T47D (cell line): ENCODE results near the gene FOXB1.

Source experiments
- DNase-seq, 2 experiments: peaks; one replicate each; pipeline versions ENCODE4 v3.0.0 to v3.0.0-alpha.2; 2011 to 2012; ENCODE audit warnings: low read depth in 1 of 2, low spot score in 1 of 2
- JUND ChIP-seq: IDR thresholded peaks from 2 replicates; pipeline ENCODE4 v1.6.1; 2012; ENCODE audit warnings: low read depth
- in situ Hi-C: cut with HindIII; loops from 2 replicates; pipeline ENCODE4 v1.10.0; 2016; ENCODE audit warnings: low sequenced_read_pairs, low pct_unique_long_range_greater_than_20kb

Gene FOXB1

DNA sequence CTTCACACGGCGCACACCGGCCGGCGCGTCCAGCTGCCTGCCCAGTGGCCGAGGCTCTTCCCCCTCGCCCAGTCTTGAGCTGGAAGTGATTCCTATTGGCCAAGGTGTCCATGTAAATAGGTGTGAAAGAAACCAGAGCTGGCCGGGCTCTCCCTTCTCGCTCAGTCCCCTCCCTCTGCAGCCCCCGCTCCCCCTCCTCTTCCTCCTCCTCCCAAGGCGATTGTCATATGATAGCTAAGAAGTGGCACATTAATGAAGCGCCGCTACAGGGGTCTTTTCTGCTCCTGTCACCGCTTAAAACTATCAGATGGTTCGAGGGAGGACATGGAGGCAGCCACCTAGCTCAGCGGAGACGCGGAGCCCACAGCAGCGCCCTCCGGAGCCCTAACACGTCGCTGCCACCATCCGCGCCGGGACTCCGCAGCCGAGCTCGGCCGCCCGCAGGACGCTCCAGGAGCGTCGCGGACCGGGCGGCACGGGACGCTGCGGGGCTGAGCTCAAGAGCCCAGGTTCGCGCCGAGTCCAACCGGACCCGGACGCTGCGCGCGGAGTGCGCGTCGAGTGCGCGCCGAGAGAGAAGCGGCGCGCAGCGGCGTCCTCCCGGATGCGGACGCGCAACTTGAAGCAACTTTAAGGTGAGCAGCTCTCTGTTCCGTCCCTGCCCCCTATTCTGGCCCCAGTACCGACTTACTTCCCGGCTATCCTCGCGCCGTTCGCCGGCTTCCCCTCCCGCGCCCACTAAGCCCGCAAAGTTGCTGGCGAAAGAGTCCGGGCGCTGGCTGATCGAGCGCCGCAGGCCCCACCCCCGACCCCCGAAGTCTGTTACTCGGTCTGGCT is at the start of gene FOXB1:
TSS of gene FOXB1 (plus strand) at position 303 of the 837 bp plus-strand sequence. CDS start 653 bp downstream, outside the sequence.
- DNase-seq = peak in 1 of 2 experiments; percentile 9
- in situ Hi-C loops = no loop called here
- TF ChIP-seq JUND = no peak

DNA sequence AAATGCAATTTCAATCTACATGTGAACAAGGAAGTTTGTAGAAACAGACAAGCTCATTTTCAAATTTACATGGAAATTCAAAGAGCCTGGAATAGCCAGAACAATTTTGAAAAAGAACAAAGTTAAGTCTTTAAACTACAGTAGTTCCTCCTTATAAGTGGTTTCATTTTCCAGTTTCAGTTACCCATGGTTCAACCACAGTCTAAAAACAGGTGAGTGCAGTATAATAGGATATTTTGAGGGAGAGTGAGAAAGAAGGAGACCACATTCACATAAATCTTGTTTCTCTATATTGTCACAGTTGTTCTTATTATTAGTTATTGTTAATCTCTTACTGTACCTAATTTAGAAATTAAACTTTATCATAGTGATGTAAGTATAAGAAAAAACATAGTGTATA is 45.8 kb upstream of the FOXB1 start:
- no peak for DNase-seq
- in situ Hi-C loops = no loop called here
- TF ChIP-seq JUND = no peak

DNA sequence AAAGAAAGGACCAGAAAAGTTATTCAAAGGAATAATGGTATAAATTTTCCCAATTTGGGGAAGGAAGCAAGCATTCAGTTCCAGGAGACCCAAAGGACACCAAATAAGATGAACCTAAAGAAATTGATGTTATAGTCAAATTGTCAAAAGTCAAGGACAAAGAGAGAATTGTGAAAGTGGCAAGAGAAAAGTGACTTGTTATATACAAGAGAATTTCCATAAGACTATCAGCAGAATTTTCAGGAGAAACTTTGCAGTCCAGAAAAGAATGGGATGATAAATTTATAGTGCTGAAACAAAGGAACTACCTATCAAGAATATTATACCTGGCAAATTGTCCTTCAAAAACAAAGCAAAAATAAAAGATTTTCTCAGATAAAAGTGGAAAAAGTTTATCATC is 43.8 kb upstream of the FOXB1 start:
- DNase-seq = no peak
- in situ Hi-C loops = no loop called here
- TF ChIP-seq JUND = no peak

DNA sequence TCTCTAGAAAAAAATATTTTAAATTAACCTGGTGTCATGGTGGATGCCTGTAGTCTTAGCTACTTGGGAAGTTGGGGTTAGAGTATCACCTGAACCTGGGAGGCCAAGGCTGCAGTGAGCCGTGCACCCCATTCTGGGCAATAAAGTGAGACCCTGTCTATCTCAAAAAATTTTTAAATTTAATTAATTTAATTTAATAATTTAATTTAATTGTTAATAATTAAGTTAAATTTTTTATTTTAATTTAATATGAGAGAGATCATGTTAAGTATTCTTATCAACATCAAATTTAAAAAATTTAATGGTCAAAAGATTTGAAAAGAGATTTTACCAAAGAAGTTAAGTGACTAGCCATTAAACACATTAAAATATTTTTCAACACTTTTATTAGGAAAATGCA is 40.8 kb upstream of the FOXB1 start:
- DNase-seq = no peak
- TF ChIP-seq JUND = no peak
- in situ Hi-C loops = no loop called here

DNA sequence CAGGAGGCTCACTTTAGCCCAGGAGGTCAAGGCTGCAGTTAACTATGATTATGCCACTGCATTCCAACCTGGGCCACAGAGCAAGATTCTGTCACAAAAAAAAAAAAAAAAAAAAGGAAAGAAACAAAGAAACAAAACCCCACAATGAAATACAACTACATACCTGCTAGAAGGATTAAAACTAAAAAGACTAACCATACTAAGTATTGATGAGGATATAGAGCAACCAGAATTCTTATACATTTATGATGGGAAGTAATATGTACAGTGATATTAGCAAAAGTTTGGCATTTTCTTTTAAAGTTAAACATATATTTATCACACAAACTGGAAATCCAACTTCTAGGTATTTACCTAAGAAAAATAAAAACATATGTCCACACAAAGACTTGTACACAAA is 40.2 kb upstream of the FOXB1 start:
- DNase-seq = no peak
- no peak for TF ChIP-seq JUND
- in situ Hi-C loops = no loop called here

DNA sequence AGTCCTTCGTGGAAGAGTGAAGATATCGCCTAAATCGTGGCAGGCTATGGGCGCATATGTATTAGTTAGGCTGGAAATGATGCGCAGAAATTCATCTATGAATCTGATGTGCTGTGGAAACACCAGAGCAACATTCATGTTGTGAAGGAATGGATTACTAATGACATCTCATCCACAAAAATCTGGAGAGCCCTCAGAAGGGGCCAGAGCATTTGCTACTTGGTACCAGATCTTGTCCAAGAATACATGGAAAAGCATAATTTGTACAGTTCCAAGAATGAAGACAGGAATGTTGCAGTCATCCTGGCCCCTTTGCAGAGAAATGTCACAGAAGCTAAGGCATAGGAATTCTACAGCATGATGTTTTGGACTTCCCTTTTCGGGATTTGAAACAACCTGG is 38.4 kb upstream of the FOXB1 start:
- TF ChIP-seq JUND = no peak
- in situ Hi-C loops = no loop called here

DNA sequence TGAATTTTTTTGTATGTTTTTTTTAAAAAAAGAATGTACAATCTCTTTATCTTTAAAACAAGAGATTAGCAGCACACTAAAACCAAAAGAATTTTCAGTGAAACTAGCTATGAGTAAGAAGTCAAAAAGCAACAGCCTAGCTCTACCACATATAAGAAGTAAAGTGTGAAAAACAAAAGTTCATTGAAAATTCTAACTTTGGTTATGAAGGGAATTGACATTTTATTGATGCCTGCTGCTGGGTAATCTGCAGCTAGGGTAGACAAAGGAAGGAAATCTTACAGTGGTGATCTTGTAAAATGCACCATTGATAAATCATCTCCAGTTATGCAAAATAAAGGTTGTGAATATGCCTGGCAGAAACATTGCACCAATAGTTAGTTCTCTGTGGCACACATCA is 37.8 kb upstream of the FOXB1 start:
- DNase-seq = no peak
- no peak for TF ChIP-seq JUND
- in situ Hi-C loops = no loop called here

More for the DNA sequence above, 38.4 kb upstream of the FOXB1 start:
- DNase-seq = no peak

DNA sequence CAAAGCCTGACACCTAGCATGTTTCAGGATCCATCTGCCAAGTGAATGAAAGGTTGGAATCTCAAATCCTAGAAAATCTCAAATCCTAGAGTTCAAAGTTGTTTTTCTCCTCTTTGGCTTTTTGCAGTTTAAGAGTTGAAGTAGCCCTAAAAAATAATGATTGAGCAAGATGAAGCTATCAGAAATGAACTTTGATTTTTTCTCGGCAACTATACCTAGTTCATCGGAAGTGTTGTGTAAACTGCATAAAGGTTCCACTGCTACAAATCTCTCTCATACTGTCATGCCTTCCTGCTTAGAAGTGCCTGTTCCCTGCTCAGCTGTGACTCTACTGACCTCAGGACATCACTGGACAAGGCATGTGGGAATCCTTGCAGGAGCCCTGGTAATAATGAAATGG is 35.8 kb upstream of the FOXB1 start:
- in situ Hi-C loops = no loop called here
- DNase-seq = no peak
- no peak for TF ChIP-seq JUND

DNA sequence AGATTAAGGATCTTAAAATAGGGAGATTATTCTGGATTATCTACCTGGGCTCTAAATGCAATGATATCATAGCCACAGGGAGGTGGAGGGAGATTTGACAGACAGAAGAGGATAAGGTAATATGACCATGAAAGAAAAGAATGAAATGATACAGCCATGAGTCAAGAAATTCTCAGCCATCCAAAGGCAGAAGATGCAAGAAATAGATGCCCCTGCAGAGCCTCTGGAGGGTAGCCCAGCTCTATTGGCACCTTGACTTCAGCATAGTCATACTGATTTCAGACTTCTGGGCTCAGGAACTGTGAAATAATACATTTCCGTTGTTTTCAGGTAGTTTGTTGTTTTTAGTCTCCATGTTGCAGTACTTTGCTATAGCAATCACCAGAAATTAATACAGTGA is 31.9 kb upstream of the FOXB1 start:
- no peak for DNase-seq
- TF ChIP-seq JUND = no peak
- in situ Hi-C loops = no loop called here

DNA sequence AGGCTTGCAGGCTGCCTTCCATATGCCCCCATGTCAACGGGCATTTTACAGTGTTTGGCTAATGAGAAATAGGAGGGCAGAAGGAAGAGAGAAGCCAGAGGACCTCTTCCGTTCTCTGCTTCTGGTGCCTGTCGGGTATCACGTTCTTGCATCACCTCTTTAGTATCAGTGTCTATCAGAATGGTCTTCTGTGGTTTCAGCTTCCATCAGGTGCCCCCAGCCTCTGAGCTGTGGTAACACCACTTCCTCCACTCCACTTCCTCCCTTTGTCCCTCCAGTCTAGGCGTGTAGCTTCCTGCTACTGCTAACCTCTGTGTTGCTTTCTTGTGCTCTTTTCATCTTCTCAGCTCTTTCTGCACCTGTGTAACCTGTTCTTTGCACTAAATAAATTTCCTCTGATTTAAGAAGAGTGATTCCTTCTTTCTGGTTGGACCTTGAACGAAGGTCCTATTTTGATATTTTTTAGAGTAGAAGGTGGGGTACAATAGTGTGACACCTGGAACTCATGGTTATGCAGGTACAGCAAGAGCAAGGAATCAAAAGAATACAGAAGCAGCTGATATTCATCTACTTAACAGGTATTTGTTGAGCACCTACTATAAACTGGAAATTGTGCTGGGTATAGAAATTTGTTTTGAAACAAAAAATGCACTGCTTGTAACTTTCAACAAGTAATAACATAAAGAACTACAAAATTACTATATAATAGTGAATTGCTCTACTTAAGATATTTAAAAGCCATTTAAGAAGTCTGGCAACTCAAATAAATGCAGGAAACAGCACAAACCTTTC is 27.4 kb upstream of the FOXB1 start:
- DNase-seq = no peak
- in situ Hi-C loops = no loop called here
- TF ChIP-seq JUND = no peak

DNA sequence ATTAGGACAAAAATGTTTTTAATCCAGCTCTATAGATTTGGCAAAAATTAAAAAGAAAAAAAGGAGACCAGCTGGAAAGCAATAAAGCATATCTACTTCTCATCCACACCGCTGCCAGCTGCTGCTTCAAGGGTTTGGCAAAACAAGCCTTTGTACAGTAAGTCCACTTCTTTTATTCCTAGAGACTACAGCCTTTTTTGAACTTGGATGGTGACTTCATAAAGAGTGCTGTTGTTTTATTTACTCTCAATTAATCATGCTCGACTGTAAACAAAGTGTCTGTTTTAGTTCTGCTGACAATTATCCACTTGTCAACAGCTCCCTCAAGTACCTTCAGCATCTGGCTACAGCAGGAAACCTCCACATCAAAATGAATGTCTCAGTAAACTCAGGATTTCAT is 12.3 kb upstream of the FOXB1 start:
- no peak for DNase-seq
- in situ Hi-C loops = no loop called here
- no peak for TF ChIP-seq JUND

DNA sequence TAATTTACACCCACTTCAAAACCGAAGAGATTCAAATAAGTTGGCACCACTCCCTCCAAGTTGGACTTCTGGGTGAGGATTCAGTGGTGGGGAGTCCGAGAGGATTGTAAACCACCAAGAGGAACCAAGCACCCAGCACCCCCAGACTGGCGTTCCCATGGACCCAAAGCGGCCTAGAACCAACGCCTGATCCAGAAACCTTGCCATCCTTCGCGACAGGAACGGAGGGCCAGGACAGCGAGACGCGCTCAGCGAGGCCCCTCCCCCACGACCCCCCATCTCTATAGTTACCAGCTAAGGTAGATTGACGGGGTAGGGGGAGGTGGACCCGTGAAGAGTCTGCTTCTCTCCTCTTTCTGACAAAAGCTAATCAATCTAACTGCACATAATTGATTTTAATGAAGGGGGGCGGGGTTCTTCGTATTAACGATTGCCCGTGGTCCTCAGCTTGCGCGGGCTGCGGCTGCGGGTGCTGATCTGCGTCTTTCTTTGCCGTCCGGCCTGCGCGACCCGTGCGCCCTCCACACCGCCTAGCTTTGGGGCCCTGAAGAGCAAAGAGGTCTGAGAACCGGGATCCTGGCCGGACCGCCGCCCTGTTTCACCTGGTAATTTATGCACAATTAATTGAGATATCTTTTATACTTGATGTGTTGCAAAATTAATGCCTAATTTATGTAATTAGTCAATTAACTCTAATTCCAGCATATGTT is 10.9 kb upstream of the FOXB1 start:
- in situ Hi-C loops = no loop called here
- no peak for DNase-seq
- no peak for TF ChIP-seq JUND
